ENCODE measurements around the gene MAN1A1.

Gene MAN1A1

DNA sequence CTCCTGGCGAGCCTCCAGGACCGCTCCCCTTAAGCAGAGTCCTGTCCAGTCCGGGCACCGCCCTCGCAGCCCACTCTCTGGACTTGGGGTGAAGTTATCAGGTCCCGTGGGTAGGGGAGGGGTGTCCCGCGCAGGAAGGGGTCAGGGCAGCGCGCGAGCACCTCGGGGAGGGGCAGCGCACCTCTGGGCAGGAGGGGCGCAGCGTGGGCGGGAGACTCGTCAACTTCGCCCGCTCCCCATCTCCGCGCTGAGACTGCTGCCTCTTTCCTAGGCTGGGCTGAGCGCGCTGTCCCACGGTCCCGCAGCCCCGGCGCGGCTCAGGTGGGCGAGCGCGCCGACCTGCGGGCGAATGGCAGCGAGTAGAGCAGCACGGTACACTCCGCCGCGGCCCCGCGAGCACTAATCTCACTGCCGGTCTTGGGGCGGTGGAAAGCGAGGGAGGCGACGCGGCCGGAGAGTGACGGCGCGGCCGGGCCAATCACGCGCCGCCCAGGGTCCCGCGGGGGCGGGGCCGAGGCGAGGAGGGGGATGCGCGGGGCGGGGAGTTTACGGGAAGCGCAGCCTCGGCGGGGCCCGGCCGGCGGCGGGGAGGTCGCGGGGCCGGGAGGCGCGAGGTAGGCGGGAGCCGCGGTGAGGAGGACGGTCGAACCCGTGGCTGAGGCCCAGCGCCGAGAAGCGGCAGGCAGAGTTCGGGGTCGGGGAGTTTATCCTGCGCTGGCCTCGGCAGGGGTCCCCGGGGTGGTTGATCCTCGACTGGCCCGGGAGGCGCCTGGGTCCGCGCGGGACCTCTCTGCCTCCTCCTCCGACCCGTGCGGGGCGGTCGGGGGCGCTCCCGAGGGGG, at the start of gene MAN1A1:
MAN1A1 (minus strand) TSS at position 401 of the 841 bp plus-strand sequence. CDS start 696 bp downstream, outside the sequence.
- TF ChIP-seq, protein P1, sequence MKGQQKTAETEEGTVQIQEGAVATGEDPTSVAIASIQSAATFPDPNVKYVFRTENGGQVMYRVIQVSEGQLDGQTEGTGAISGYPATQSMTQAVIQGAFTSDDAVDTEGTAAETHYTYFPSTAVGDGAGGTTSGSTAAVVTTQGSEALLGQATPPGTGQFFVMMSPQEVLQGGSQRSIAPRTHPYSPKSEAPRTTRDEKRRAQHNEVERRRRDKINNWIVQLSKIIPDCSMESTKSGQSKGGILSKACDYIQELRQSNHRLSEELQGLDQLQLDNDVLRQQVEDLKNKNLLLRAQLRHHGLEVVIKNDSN (IDR thresholded peaks at IDR 0.05): no peak
- TF ChIP-seq CEBPB (IDR thresholded peaks at IDR 0.05) (no peak), YY1 (IDR thresholded peaks at IDR 0.05; ENCODE audit: low read depth) (no peak), TCF12 (IDR thresholded peaks at IDR 0.05; ENCODE audit: low read depth) (no peak), FOXM1 (IDR thresholded peaks at IDR 0.05; ENCODE audit: borderline replicate concordance, low read depth) (no peak), TEAD4 (IDR thresholded peaks at IDR 0.05) (no peak), RAD21 (IDR thresholded peaks at IDR 0.05; ENCODE audit: low read depth) (no peak), ZBTB7A (IDR thresholded peaks at IDR 0.05; ENCODE audit: low read depth) (peak; percentile 48; the same call in 1 of the 2 replicates), EGR1 (IDR thresholded peaks at IDR 0.05) (peak; percentile 83), TAF1 (IDR thresholded peaks at IDR 0.05; ENCODE audit: low read depth) (peak; percentile 39; the same call in 1 of the 2 replicates), EP300 (IDR thresholded peaks at IDR 0.05; ENCODE audit: borderline replicate concordance) (no peak), NFIC (IDR thresholded peaks at IDR 0.05) (peak; percentile 33; the same call in 1 of the 2 replicates), CREB1 (IDR thresholded peaks at IDR 0.05; ENCODE audit: low read depth) (no peak; the same call in 1 of the 2 replicates)
- TF ChIP-seq, protein P2, sequence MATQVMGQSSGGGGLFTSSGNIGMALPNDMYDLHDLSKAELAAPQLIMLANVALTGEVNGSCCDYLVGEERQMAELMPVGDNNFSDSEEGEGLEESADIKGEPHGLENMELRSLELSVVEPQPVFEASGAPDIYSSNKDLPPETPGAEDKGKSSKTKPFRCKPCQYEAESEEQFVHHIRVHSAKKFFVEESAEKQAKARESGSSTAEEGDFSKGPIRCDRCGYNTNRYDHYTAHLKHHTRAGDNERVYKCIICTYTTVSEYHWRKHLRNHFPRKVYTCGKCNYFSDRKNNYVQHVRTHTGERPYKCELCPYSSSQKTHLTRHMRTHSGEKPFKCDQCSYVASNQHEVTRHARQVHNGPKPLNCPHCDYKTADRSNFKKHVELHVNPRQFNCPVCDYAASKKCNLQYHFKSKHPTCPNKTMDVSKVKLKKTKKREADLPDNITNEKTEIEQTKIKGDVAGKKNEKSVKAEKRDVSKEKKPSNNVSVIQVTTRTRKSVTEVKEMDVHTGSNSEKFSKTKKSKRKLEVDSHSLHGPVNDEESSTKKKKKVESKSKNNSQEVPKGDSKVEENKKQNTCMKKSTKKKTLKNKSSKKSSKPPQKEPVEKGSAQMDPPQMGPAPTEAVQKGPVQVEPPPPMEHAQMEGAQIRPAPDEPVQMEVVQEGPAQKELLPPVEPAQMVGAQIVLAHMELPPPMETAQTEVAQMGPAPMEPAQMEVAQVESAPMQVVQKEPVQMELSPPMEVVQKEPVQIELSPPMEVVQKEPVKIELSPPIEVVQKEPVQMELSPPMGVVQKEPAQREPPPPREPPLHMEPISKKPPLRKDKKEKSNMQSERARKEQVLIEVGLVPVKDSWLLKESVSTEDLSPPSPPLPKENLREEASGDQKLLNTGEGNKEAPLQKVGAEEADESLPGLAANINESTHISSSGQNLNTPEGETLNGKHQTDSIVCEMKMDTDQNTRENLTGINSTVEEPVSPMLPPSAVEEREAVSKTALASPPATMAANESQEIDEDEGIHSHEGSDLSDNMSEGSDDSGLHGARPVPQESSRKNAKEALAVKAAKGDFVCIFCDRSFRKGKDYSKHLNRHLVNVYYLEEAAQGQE (IDR thresholded peaks at IDR 0.05; ENCODE audit: low read depth): no peak
- TF ChIP-seq, protein P3, sequence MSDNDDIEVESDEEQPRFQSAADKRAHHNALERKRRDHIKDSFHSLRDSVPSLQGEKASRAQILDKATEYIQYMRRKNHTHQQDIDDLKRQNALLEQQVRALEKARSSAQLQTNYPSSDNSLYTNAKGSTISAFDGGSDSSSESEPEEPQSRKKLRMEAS (IDR thresholded peaks at IDR 0.05): peak; percentile 52; the same call in 1 of the 2 replicates

DNA sequence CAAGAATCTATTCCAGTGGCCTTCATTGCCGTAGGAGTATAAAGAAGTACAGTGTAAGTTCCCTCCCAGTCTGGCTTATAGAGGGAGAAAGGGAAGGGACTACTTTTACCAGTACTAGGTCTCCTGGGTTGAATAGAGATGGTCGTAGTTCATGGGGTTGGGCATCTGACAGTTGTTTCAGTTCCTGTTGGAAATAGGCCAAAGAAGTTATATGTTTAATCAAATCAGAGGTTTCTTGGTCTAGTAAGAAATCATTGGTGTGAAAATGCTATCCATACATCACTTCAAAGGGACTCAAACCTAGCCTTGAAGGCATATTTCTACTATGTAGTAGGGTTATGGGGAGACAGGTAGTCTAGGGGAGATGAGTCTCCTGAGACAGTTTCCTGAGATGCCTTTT, 45.6 kb upstream of the MAN1A1 start:
- TF ChIP-seq CEBPB (IDR thresholded peaks at IDR 0.05): no peak
- TF ChIP-seq YY1 (IDR thresholded peaks at IDR 0.05; ENCODE audit: low read depth): no peak
- TF ChIP-seq, protein P1 (IDR thresholded peaks at IDR 0.05): no peak
- no peak for TF ChIP-seq EP300 (IDR thresholded peaks at IDR 0.05; ENCODE audit: borderline replicate concordance)
- no peak for TF ChIP-seq EGR1 (IDR thresholded peaks at IDR 0.05)
- TF ChIP-seq, protein P2 (IDR thresholded peaks at IDR 0.05; ENCODE audit: low read depth): no peak
- TF ChIP-seq TCF12 (IDR thresholded peaks at IDR 0.05; ENCODE audit: low read depth): no peak
- no peak for TF ChIP-seq ZBTB7A (IDR thresholded peaks at IDR 0.05; ENCODE audit: low read depth)
- TF ChIP-seq TEAD4 (IDR thresholded peaks at IDR 0.05): no peak
- no peak for TF ChIP-seq FOXM1 (IDR thresholded peaks at IDR 0.05; ENCODE audit: borderline replicate concordance, low read depth)

DNA sequence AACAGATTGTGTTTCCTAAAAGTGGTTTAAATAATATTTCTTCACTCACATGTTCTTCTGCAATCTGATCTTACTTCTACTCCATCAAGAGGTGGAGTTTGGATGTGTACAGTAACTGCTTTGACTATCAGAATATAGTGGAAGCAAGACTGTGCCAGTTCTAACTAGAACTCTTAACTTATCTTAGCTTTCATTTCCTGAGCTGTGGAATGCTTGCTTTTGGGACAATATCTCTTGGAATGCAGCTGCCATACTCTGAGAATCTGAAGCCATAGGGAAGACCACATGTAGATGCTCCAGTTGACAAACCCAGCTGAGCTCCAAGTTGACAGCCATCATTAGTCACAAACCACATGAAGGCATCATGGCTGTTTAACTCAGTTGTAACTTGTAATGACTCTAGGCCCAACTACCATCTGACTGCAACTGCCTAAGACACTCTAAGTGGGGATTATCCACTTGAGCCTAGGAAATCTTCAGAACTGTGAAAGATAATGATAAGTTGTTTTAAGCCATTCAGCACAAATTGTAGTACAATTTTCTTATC, 40.8 kb upstream of the MAN1A1 start:
- no peak for TF ChIP-seq CEBPB (IDR thresholded peaks at IDR 0.05)
- TF ChIP-seq FOXM1 (IDR thresholded peaks at IDR 0.05; ENCODE audit: borderline replicate concordance, low read depth): no peak

DNA sequence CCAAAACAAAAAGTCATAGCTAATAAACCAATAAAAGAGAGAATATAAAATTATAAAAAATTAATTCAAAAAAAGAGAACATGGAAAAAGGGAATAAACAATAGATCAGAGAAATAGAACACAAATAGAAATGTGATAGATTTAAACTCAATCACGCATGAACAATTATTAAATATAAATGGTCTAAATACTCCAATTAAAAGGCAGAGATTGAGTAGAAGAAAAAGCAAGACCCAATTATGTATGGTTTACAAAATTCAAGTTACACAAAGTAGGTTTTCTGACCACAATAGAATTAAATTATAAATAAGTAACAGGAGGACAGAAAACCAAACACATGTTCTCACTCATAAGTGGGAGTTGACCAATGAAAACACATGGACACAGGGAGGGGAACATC, 36.4 kb upstream of the MAN1A1 start:
- TF ChIP-seq, protein P2 (IDR thresholded peaks at IDR 0.05; ENCODE audit: low read depth): no peak
- TF ChIP-seq RAD21 (IDR thresholded peaks at IDR 0.05; ENCODE audit: low read depth): no peak
- no peak for TF ChIP-seq TCF12 (IDR thresholded peaks at IDR 0.05; ENCODE audit: low read depth)
- TF ChIP-seq ZBTB7A (IDR thresholded peaks at IDR 0.05; ENCODE audit: low read depth): no peak

All from Ishikawa (cell line).